Osteoblast (primary cell): ENCODE measurements around the gene MEIS3. TPM values are rescaled to one million over a fixed set of nuclear protein-coding genes. Genes with fewer than 3 reads are reported as not detected.

Experiments
- DNase-seq: peaks from one replicate; pipeline ENCODE4 v3.0.0; 2011; ENCODE audit warnings: low spot score, mixed read lengths; ENCODE audit not compliant: insufficient read length; ENCODE audit errors: missing footprints
- H2AFZ ChIP-seq: 2 replicates; pipeline ENCODE4 v1.6.0; 2011; ENCODE audit warnings: mild to moderate bottlenecking, low read length
- H3K27ac ChIP-seq: 2 replicates; pipeline ENCODE4 v1.5.1; 2011; ENCODE audit warnings: mild to moderate bottlenecking, low read depth, low read length, moderate library complexity
- H3K27me3 ChIP-seq: 2 replicates; pipeline ENCODE4 v1.6.0; 2012; ENCODE audit warnings: mild to moderate bottlenecking, control low read depth, inconsistent platforms, low read length, moderate library complexity; ENCODE audit not compliant: insufficient read depth
- H3K36me3 ChIP-seq: 2 replicates; pipeline ENCODE4 v1.5.1; 2011; ENCODE audit warnings: mild to moderate bottlenecking, low read length, control low read depth, moderate library complexity; ENCODE audit not compliant: insufficient read depth
- H3K4me1 ChIP-seq: 2 replicates; pipeline ENCODE4 v1.5.1; 2011; ENCODE audit warnings: mild to moderate bottlenecking, low read length, control low read depth, moderate library complexity; ENCODE audit not compliant: insufficient read depth
- H3K4me2 ChIP-seq: 2 replicates; pipeline ENCODE4 v1.6.0; 2011; ENCODE audit warnings: mild to moderate bottlenecking, low read length; ENCODE audit not compliant: insufficient read depth
- H3K4me3 ChIP-seq: fragments of 200-600 bp; sonication (generic); 3 replicates; pipeline ENCODE4 v1.5.1; 2012; ENCODE audit warnings: mild to moderate bottlenecking, low read length, inconsistent platforms; ENCODE audit not compliant: insufficient read depth
- H3K79me2 ChIP-seq: 2 replicates; pipeline ENCODE4 v1.6.0; 2012; ENCODE audit warnings: mild to moderate bottlenecking, low read length, control low read depth, inconsistent platforms; ENCODE audit not compliant: insufficient read depth
- H3K9me3 ChIP-seq: 2 replicates; pipeline ENCODE4 v1.5.1; 2011; ENCODE audit warnings: low read depth, low read length, control low read depth
- H4K20me1 ChIP-seq: 2 replicates; pipeline ENCODE4 v1.6.0; 2012; ENCODE audit warnings: mild to moderate bottlenecking, low read length, control low read depth; ENCODE audit not compliant: insufficient read depth
- total RNA-seq: library from RNA; depleted of rRNA; stranded (reverse); fragments of >200 nt; gene quantifications from 2 replicates; pipeline ENCODE4 v1.2.3, GENCODE V29; 2012
- TF ChIP-seq, protein P1 (sequence below): IDR thresholded peaks from 2 replicates; pipeline ENCODE4 v1.5.1; 2011; ENCODE audit warnings: mild to moderate bottlenecking, low read depth, low read length, moderate library complexity; ENCODE audit errors: extremely low read depth

The MEIS3 gene
- total RNA-seq, 1 donor = 8.3 TPM

DNA sequence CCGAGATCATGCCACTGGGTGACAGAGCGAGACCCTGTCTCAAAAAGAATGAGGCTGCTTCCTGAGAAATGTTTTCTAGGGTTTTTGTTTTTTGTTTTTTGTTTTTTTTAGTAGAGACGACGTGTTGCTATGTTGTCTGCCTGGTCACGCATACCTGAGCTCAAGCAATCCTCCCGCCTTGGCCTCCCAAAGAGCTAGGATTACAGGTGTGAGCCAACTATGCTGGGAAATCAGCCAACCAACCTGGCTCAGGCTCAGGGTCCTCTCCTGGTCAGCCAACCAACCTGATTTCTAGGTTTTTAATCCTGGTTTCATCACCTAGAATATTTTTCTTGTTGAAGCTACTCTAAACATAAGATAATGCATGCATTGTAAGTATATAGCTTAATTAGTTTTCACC lies 62.4 kb downstream of the MEIS3 start:
- no peaks in the 10 kb centered on the region for H3K9me3 ChIP-seq
- no peak overlapping the region for H3K27ac ChIP-seq
- DNase-seq = no peak
- H2AFZ ChIP-seq = no peak overlapping the region
- peaks cover 3% of the 10 kb centered on the region for H4K20me1 ChIP-seq
- H3K36me3 ChIP-seq = peaks cover 77% of the 10 kb centered on the region
- H3K4me2 ChIP-seq = no peak overlapping the region
- H3K27me3 ChIP-seq = no peaks in the 10 kb centered on the region
- H3K79me2 ChIP-seq = peaks cover 22% of the 10 kb centered on the region
- TF ChIP-seq, protein P1, sequence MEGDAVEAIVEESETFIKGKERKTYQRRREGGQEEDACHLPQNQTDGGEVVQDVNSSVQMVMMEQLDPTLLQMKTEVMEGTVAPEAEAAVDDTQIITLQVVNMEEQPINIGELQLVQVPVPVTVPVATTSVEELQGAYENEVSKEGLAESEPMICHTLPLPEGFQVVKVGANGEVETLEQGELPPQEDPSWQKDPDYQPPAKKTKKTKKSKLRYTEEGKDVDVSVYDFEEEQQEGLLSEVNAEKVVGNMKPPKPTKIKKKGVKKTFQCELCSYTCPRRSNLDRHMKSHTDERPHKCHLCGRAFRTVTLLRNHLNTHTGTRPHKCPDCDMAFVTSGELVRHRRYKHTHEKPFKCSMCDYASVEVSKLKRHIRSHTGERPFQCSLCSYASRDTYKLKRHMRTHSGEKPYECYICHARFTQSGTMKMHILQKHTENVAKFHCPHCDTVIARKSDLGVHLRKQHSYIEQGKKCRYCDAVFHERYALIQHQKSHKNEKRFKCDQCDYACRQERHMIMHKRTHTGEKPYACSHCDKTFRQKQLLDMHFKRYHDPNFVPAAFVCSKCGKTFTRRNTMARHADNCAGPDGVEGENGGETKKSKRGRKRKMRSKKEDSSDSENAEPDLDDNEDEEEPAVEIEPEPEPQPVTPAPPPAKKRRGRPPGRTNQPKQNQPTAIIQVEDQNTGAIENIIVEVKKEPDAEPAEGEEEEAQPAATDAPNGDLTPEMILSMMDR = no peak
- H3K4me1 ChIP-seq = no peaks in the 10 kb centered on the region
- H3K4me3 ChIP-seq = no peak overlapping the region

DNA sequence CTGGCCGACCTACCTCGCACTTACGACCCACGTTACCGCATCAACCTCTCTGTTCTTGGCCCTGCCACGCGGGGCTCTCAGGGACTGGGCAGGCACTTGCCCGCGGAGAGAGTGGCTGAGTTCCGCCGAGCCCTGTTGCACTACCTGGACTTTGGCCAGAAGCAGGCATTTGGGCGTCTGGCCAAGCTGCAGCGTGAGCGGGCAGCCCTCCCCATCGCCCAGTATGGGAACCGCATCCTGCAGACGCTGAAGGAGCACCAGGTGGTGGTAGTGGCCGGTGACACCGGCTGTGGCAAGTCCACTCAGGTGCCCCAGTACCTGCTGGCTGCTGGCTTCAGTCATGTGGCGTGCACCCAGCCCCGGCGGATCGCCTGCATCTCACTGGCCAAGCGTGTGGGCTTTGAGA lies 66.0 kb downstream of the MEIS3 start:
- TF ChIP-seq, protein P1 = no peak

More for the DNA sequence above, 66.0 kb downstream of the MEIS3 start:
- peaks cover 3% of the 10 kb centered on the region for H4K20me1 ChIP-seq
- no peak overlapping the region for H3K4me3 ChIP-seq
- H3K9me3 ChIP-seq = no peaks in the 10 kb centered on the region
- H3K4me1 ChIP-seq = peaks cover 9% of the 10 kb centered on the region
- peaks cover 40% of the 10 kb centered on the region for H3K79me2 ChIP-seq
- H3K27ac ChIP-seq = no peak overlapping the region
- H2AFZ ChIP-seq = no peak overlapping the region
- H3K4me2 ChIP-seq = no peak overlapping the region
- H3K36me3 ChIP-seq = peaks cover 50% of the 10 kb centered on the region
- no peak for DNase-seq
- H3K27me3 ChIP-seq = no peaks in the 10 kb centered on the region

Other genes with a start within 250 kb of the MEIS3 start
- 26.8 and 28.2 TPM in 2 replicates for gene BBC3, start 188.3 kb downstream of the MEIS3 start, total RNA-seq
- gene CCDC9, start 163.0 kb downstream of the MEIS3 start, total RNA-seq = 7.6 and 8.0 TPM in 2 replicates
- gene INAFM1, start 144.6 kb downstream of the MEIS3 start, total RNA-seq = 2.5 and 4.4 TPM in 2 replicates
- gene C5AR1, start 109.7 kb downstream of the MEIS3 start, total RNA-seq = 0.29 and 0.72 TPM in 2 replicates
- gene C5AR2, start 87.4 kb downstream of the MEIS3 start, total RNA-seq = 2.5 and 3.5 TPM in 2 replicates
- gene DHX34, start 70.2 kb downstream of the MEIS3 start, total RNA-seq = 10.9 and 12.7 TPM in 2 replicates
- under 0.01 and 0.36 TPM in 2 replicates for gene SLC8A2, start 52.4 kb upstream of the MEIS3 start, total RNA-seq
- 2.1 and 4.0 TPM in 2 replicates for gene KPTN, start 64.7 kb upstream of the MEIS3 start, total RNA-seq
- gene NAPA, start 95.5 kb upstream of the MEIS3 start, total RNA-seq = 95.9 and 96.4 TPM in 2 replicates
- gene ZNF541, start 153.6 kb upstream of the MEIS3 start, total RNA-seq = under 0.01 TPM in 2 replicates
- gene BICRA, start 189.6 kb upstream of the MEIS3 start, total RNA-seq = 3.8 and 4.7 TPM in 2 replicates